Heart left ventricle (tissue), 16 donors: ENCODE data around the gene MAGEA8. TPM values are rescaled to one million over a fixed set of nuclear protein-coding genes. Genes with fewer than 3 reads are reported as not detected.

ENCODE experiments used
- ATAC-seq, 4 donors: fragments of 200-7000 bp; cut with Tn5 transposase; one replicate each; pipeline ENCODE4 v1.9.1; 2020 to 2022; ENCODE audit warnings: moderate library complexity in 4 of 4, mild to moderate bottlenecking in 3 of 4, moderate number of reproducible peaks in 1 of 4
- DNase-seq, 5 donors: peaks; one replicate each; pipeline ENCODE4 v3.0.0-alpha.2; 2020
- H3K27ac ChIP-seq, 12 donors: fragments of 200-600 bp; sonication (generic) in 4 of 12; one replicate each; pipeline versions ENCODE4 v1.5.0 to v1.8.0; 2016 to 2022; ENCODE audit warnings: mild to moderate bottlenecking in 2 of 12
- H3K27me3 ChIP-seq, 9 donors: fragments of 200-600 bp; sonication (generic) in 2 of 9; one replicate each; pipeline versions ENCODE4 v1.5.1 to v1.8.0; 2016 to 2022; ENCODE audit warnings: mild to moderate bottlenecking in 3 of 9
- H3K36me3 ChIP-seq, 9 donors: fragments of 200-600 bp; sonication (generic) in 2 of 9; one replicate each; pipeline versions ENCODE4 v1.5.0 to v1.8.0; 2018 to 2022; ENCODE audit warnings: mild to moderate bottlenecking in 2 of 9
- H3K4me1 ChIP-seq, 12 donors: fragments of 200-600 bp; sonication (generic) in 4 of 12; one replicate each; pipeline versions ENCODE4 v1.5.0 to v1.8.0; 2016 to 2022; ENCODE audit warnings: mild to moderate bottlenecking in 3 of 12
- H3K4me3 ChIP-seq, 12 donors: fragments of 200-600 bp; sonication (generic) in 4 of 12; one replicate each; pipeline versions ENCODE4 v1.5.0 to v1.8.0; 2017 to 2022; ENCODE audit warnings: mild to moderate bottlenecking in 9 of 12, moderate library complexity in 4 of 12
- H3K9me3 ChIP-seq, 12 donors: fragments of 200-600 bp; sonication (generic) in 4 of 12; one replicate each; pipeline versions ENCODE4 v1.5.0 to v1.8.0; 2016 to 2022; ENCODE audit warnings: mild to moderate bottlenecking in 1 of 12
- CTCF ChIP-seq, 12 donors: fragments of 200-600 bp; sonication (generic) in 4 of 12; IDR thresholded peaks; one replicate each; pipeline versions ENCODE4 v1.5.0 to v1.8.0; 2018 to 2022; ENCODE audit warnings: antibody characterized with exemption in 12 of 12, mild to moderate bottlenecking in 5 of 12
- POLR2A ChIP-seq, 2 donors: fragments of 450-650 bp; IDR thresholded peaks; one replicate each; pipeline ENCODE4 v1.6.1; 2017; ENCODE audit warnings: antibody characterized with exemption in 2 of 2, mild to moderate bottlenecking in 2 of 2, moderate library complexity in 2 of 2
- WGBS, 4 donors: extraction: QIAGEN DNeasy Blood & Tissue Kit in 2 of 4; methylation state at CpG; one replicate each; pipeline versions ENCODE4 v1.1.5 to v1.1.7; 2013 to 2018; 5-methylcytosine and 5-hydroxymethylcytosine counted together
- intact Hi-C, 10 donors: fragments of 100-400 bp; cut with DNase I; formaldehyde crosslinking; loops; one replicate each; pipeline versions ENCODE4 v1.11.1 to v1.14.2; 2022
- polyA plus RNA-seq, 2 donors: library from polyadenylated mRNA; stranded (reverse); fragments of 200-250 nt; gene quantifications; one replicate each; pipeline ENCODE4 v1.2.3, GENCODE V29; 2013
- total RNA-seq, 9 donors: library from RNA; depleted of rRNA in 2 of 9; stranded (reverse); fragments of >200 nt in 2 of 9; fragmentation: NEBNext Ultra II Directional in 3 of 9; extraction: Animal tissue kit (Norgen Biotek cat#: 25700) in 3 of 9; gene quantifications; one replicate each; pipeline versions ENCODE4 v1.1.0 to v1.2.4, GENCODE V29; 2016 to 2023
- donor health status: ischemic (EF 13 %, LVEDD 7.1; RV severe dilation, severe dysfunction).
- donor health status: healthy with polysubstance abuse.
- donor health status: DM: no; HTN: yes; CAD: no.
- donor health status: DM: no; HTN: no; CAD: no.
- donor health status: ischemic (EF 25% LVEDD 6.9; RV normal size, moderate dysfunction).
- donor health status: ischemic (EF 25% LVEDD 5.7; RV mildly dilated, moderate dysfunction).
- donor health status: healthy.
- donor health status: DM: yes; HTN: yes; CAD: no.
- donor health status: ischemic (EF 35%, LVEDD 5.7; RV mildly dilated, moderate dysfunction).
- donor health status: nonischemic (EF 11% LVEDD 7.7; RV severe dilation, severe dysfunction).
- donor health status: DM: yes; HTN: yes; CAD: no.
- donor health status: PGD.
- donor health status: ischemic (EF 29% LVEDD 5.4; RV normal size, mild dysfunction).
- donor health status: nonischemic (EF 23%, LVEDD 6.1; RV moderate dilation, normal function).

MAGEA8 gene
- total and polyA plus RNA-seq, 11 donors, result not detected

DNA sequence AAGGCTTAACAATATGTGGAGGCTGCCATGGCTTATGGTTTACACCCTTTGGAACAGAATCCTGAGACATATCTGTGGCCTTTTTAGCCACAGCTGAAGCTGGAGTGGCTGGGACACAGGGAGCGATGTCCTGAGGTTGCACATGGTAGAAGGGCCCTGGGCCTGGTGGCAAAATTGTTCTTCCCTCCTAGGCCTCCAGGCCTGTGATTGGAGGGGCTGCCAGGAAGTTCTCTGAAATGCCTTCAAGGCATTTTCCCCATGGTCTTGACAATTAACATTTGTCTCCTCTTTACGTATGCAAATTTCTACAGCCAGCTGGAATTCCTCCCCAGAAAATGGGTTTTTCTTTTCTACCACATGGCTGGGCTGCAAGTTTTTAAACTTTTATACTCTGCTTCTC is 39.1 kb upstream of the MAGEA8 start:
- Histone ChIP-seq H3K9me3 (no peaks in the 10 kb centered on the region), H3K36me3 (no peaks in the 10 kb centered on the region), H3K4me1 (no peaks in the 10 kb centered on the region), H3K27me3 (peaks cover 0 to 13% (median 0%) of the 10 kb centered on the region in 9 donors), H3K4me3 (no peak overlapping the region), H3K27ac (no peak overlapping the region)
- DNase-seq (no peak), ATAC-seq (no peak)
- 89 to 97% (median 95%) methylated on average over 2 of the region's 2 CpGs for WGBS, 4 donors
- intact Hi-C loops, result no loop called here
- TF ChIP-seq POLR2A (IDR thresholded peaks at IDR 0.05) (no peak), CTCF (IDR thresholded peaks at IDR 0.05) (no peak)

- Histone ChIP-seq H3K27me3 (peaks cover 0 to 20% (median 0%) of the 10 kb centered on the region in 9 donors), H3K4me1 (no peaks in the 10 kb centered on the region), H3K4me3 (no peak overlapping the region), H3K27ac (no peak overlapping the region), H3K36me3 (no peaks in the 10 kb centered on the region), H3K9me3 (no peaks in the 10 kb centered on the region)
- DNase-seq, result no peak
- ATAC-seq, result no peak
- no peak for TF ChIP-seq POLR2A (IDR thresholded peaks at IDR 0.05)
- no peak for TF ChIP-seq CTCF (IDR thresholded peaks at IDR 0.05)
- intact Hi-C loops, result no loop called here
- 86 to 93% (median 88%) methylated on average over 1 of the region's 1 CpG for WGBS, 4 donors
Measured at GRCh38 chrX:149845385-149845784, 35.6 kb upstream of the MAGEA8 start.

DNA sequence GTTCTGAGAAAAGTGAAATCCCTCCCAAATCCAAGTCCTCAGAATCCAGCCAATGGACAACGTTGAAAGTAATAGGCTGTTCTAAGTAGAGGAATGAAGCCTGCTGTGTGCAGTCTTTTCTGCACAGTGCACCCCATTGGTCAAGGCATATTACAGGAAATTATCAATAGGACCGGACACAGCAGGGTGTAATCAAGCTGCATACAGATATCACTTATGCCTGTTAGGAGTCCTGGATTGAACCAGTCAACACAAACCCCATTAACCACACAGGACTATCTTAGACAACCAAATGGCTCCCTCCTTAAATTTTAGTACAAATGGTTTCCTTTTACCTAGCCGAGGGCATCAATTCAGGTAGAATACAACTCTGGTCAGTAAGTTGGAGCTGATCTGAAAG is 34.2 kb upstream of the MAGEA8 start:
- Histone ChIP-seq H3K9me3 (no peaks in the 10 kb centered on the region), H3K36me3 (no peaks in the 10 kb centered on the region), H3K4me3 (no peak overlapping the region), H3K27me3 (peaks cover 0 to 20% (median 0%) of the 10 kb centered on the region in 9 donors), H3K27ac (no peak overlapping the region), H3K4me1 (no peaks in the 10 kb centered on the region)
- 78 to 88% (median 82%) methylated on average over 3 of the region's 3 CpGs for WGBS, 4 donors
- TF ChIP-seq CTCF (IDR thresholded peaks at IDR 0.05) (no peak), POLR2A (IDR thresholded peaks at IDR 0.05) (no peak)
- intact Hi-C loops, result no loop called here
- ATAC-seq (no peak), DNase-seq (no peak)

DNA sequence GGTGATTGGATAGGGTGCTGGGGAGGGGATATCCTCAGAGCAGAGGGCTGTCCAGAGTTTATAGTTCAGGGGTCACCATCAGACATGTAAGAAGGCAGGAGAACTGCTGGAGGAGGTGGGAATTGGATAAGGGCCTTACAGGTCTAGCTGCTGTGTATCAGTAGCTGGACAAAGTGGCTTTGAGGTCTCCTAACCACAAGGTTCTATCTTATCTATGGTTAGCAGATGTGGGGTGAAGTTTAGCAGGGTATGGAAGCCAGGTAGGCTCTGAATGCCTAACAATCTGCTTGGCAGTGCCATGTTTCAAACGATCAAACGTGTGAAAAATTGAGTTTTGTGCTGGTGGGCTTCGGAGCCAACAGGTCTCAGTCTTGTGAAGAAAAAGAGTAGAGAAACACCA is 32.1 kb upstream of the MAGEA8 start:
- intact Hi-C loops, result no loop called here

More for the DNA sequence above, 32.1 kb upstream of the MAGEA8 start:
- Histone ChIP-seq H3K4me1 (no peaks in the 10 kb centered on the region), H3K36me3 (no peaks in the 10 kb centered on the region), H3K4me3 (no peak overlapping the region), H3K27me3 (peaks cover 0 to 23% (median 0%) of the 10 kb centered on the region in 9 donors), H3K27ac (no peak overlapping the region), H3K9me3 (no peaks in the 10 kb centered on the region)
- ATAC-seq (no peak), DNase-seq (no peak)
- no peak for TF ChIP-seq POLR2A (IDR thresholded peaks at IDR 0.05)
- TF ChIP-seq CTCF (IDR thresholded peaks at IDR 0.05), result no peak
- 83 to 96% (median 86%) methylated on average over 3 of the region's 3 CpGs for WGBS, 4 donors
